PC-9 (cell line): ENCODE data around the gene NAA10.

ENCODE experiments used
- EZH2 ChIP-seq: fragments of 200-600 bp; sonication (generic); IDR thresholded peaks from 2 replicates; pipeline ENCODE4 v1.8.0; 2017; ENCODE audit warnings: antibody characterized with exemption, low read depth
- TF ChIP-seq, protein P1 (sequence below): fragments of 200-600 bp; sonication (generic); conservative IDR thresholded peaks from 2 replicates; pipeline ENCODE4 v1.6.1; 2017; ENCODE audit warnings: mixed run types, antibody characterized with exemption, mild to moderate bottlenecking, moderate library complexity

DNA sequence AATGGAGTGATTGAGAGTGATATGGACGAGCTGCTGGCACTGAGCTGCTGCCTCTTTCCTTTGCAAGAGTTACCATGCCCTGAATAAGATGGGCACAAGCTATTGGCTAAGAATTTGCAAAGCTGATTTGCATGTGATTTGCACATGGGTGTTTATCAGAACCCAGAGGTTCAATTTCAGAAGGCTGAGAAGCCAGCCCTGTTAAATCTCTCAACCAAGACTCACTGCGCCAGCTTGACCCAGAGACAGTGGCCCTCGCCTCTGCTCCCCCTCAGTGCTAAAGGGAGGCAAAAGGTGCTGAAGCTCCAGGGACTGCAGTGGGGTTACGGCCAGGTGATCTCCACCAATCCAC is 9.5 kb downstream of the NAA10 start:
- TF ChIP-seq EZH2: no peak
- TF ChIP-seq, protein P1, sequence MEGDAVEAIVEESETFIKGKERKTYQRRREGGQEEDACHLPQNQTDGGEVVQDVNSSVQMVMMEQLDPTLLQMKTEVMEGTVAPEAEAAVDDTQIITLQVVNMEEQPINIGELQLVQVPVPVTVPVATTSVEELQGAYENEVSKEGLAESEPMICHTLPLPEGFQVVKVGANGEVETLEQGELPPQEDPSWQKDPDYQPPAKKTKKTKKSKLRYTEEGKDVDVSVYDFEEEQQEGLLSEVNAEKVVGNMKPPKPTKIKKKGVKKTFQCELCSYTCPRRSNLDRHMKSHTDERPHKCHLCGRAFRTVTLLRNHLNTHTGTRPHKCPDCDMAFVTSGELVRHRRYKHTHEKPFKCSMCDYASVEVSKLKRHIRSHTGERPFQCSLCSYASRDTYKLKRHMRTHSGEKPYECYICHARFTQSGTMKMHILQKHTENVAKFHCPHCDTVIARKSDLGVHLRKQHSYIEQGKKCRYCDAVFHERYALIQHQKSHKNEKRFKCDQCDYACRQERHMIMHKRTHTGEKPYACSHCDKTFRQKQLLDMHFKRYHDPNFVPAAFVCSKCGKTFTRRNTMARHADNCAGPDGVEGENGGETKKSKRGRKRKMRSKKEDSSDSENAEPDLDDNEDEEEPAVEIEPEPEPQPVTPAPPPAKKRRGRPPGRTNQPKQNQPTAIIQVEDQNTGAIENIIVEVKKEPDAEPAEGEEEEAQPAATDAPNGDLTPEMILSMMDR: no peak
